Ishikawa (cell line): ENCODE results near the gene CTDP1.

Experiments used
- CEBPB ChIP-seq: IDR thresholded peaks from 2 replicates; pipeline ENCODE4 v1.6.1; 2012
- CREB1 ChIP-seq: IDR thresholded peaks from 2 replicates; pipeline ENCODE4 v1.6.1; 2012; ENCODE audit warnings: low read depth
- EGR1 ChIP-seq: IDR thresholded peaks from 2 replicates; pipeline ENCODE4 v1.6.1; 2012
- EP300 ChIP-seq: IDR thresholded peaks from 2 replicates; pipeline ENCODE4 v1.6.1; 2012; ENCODE audit warnings: borderline replicate concordance
- FOXM1 ChIP-seq: IDR thresholded peaks from 2 replicates; pipeline ENCODE4 v1.6.1; 2012; ENCODE audit warnings: low read depth, borderline replicate concordance
- NFIC ChIP-seq: IDR thresholded peaks from 2 replicates; pipeline ENCODE4 v1.6.1; 2012
- RAD21 ChIP-seq: IDR thresholded peaks from 2 replicates; pipeline ENCODE4 v1.6.1; 2012; ENCODE audit warnings: low read depth
- TAF1 ChIP-seq: IDR thresholded peaks from 2 replicates; pipeline ENCODE4 v1.6.1; 2012; ENCODE audit warnings: low read depth, mild to moderate bottlenecking
- TCF12 ChIP-seq: IDR thresholded peaks from 2 replicates; pipeline ENCODE4 v1.6.1; 2012; ENCODE audit warnings: low read depth
- TEAD4 ChIP-seq: IDR thresholded peaks from 2 replicates; pipeline ENCODE4 v1.6.1; 2012
- USF1 ChIP-seq: IDR thresholded peaks from 2 replicates; pipeline ENCODE4 v1.6.1; 2012
- YY1 ChIP-seq: IDR thresholded peaks from 2 replicates; pipeline ENCODE4 v1.6.1; 2012; ENCODE audit warnings: low read depth
- ZBTB7A ChIP-seq: IDR thresholded peaks from 2 replicates; pipeline ENCODE4 v1.6.1; 2012; ENCODE audit warnings: low read depth
- TF ChIP-seq, protein P1 (sequence below): IDR thresholded peaks from 2 replicates; pipeline ENCODE4 v1.6.1; 2012
- TF ChIP-seq, protein P2 (sequence below): IDR thresholded peaks from 2 replicates; pipeline ENCODE4 v1.6.1; 2012; ENCODE audit warnings: low read depth, mild to moderate bottlenecking

The CTDP1 gene

GRCh38 chr18:79797518-79798345 lies 118.1 kb downstream of the CTDP1 start, which contains the start of gene KCNG2:
TSS of gene KCNG2 (plus strand) at chr18:79797938. CDS start at chr18:79863668, 65,730 bp downstream.
- TF ChIP-seq, protein P1, sequence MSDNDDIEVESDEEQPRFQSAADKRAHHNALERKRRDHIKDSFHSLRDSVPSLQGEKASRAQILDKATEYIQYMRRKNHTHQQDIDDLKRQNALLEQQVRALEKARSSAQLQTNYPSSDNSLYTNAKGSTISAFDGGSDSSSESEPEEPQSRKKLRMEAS = no peak
- no peak for TF ChIP-seq CREB1
- no peak for TF ChIP-seq EP300
- no peak for TF ChIP-seq TEAD4
- TF ChIP-seq RAD21 = peak; percentile 58; the same call in 1 of the 2 replicates
- TF ChIP-seq, protein P2, sequence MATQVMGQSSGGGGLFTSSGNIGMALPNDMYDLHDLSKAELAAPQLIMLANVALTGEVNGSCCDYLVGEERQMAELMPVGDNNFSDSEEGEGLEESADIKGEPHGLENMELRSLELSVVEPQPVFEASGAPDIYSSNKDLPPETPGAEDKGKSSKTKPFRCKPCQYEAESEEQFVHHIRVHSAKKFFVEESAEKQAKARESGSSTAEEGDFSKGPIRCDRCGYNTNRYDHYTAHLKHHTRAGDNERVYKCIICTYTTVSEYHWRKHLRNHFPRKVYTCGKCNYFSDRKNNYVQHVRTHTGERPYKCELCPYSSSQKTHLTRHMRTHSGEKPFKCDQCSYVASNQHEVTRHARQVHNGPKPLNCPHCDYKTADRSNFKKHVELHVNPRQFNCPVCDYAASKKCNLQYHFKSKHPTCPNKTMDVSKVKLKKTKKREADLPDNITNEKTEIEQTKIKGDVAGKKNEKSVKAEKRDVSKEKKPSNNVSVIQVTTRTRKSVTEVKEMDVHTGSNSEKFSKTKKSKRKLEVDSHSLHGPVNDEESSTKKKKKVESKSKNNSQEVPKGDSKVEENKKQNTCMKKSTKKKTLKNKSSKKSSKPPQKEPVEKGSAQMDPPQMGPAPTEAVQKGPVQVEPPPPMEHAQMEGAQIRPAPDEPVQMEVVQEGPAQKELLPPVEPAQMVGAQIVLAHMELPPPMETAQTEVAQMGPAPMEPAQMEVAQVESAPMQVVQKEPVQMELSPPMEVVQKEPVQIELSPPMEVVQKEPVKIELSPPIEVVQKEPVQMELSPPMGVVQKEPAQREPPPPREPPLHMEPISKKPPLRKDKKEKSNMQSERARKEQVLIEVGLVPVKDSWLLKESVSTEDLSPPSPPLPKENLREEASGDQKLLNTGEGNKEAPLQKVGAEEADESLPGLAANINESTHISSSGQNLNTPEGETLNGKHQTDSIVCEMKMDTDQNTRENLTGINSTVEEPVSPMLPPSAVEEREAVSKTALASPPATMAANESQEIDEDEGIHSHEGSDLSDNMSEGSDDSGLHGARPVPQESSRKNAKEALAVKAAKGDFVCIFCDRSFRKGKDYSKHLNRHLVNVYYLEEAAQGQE = no peak
- no peak for TF ChIP-seq TAF1
- TF ChIP-seq EGR1 = peak; percentile 4; the same call in 1 of the 2 replicates
- 0 out of 2 replicates have a peak, but pooled peaks have one; percentile 49 for TF ChIP-seq ZBTB7A
- no peak for TF ChIP-seq CEBPB
- TF ChIP-seq USF1 = no peak
- no peak for TF ChIP-seq YY1
- TF ChIP-seq FOXM1 = no peak

- TF ChIP-seq CREB1 (no peak), YY1 (no peak), NFIC (no peak), EGR1 (no peak), FOXM1 (no peak), ZBTB7A (peak; percentile 26; the same call in 1 of the 2 replicates)
These were observed 118.9 kb downstream of the CTDP1 start for GRCh38 chr18:79798346-79798998.

DNA sequence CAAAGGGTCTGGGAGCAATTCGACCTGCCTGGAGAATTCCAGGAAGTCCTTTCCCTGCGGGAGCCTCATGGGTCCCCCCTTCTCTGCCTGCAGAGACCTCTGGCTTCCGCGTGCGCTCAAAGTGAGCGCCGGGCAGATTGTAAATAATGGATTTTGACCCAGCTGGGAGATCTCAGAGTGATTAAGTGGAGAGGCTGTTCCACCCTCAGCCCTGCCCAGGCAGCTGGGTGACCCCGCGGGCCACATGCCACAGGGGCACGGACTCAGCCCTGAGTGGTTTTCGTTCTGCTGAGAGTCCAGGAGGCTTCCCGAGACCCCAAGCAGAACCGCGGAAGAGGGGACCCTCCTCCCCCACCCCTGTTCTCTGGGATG lies 119.4 kb downstream of the CTDP1 start:
- TF ChIP-seq EGR1 (no peak), TEAD4 (no peak), CEBPB (no peak)

- TF ChIP-seq CEBPB = no peak
- TF ChIP-seq ZBTB7A = no peak
- no peak for TF ChIP-seq RAD21
- no peak for TF ChIP-seq TAF1
- TF ChIP-seq, protein P2 = no peak
- no peak for TF ChIP-seq EP300
- TF ChIP-seq FOXM1 = no peak
- no peak for TF ChIP-seq USF1
- TF ChIP-seq EGR1 = no peak
- no peak for TF ChIP-seq CREB1
- no peak for TF ChIP-seq TCF12
These were observed 120.2 kb downstream of the CTDP1 start for GRCh38 chr18:79799619-79800370.

DNA sequence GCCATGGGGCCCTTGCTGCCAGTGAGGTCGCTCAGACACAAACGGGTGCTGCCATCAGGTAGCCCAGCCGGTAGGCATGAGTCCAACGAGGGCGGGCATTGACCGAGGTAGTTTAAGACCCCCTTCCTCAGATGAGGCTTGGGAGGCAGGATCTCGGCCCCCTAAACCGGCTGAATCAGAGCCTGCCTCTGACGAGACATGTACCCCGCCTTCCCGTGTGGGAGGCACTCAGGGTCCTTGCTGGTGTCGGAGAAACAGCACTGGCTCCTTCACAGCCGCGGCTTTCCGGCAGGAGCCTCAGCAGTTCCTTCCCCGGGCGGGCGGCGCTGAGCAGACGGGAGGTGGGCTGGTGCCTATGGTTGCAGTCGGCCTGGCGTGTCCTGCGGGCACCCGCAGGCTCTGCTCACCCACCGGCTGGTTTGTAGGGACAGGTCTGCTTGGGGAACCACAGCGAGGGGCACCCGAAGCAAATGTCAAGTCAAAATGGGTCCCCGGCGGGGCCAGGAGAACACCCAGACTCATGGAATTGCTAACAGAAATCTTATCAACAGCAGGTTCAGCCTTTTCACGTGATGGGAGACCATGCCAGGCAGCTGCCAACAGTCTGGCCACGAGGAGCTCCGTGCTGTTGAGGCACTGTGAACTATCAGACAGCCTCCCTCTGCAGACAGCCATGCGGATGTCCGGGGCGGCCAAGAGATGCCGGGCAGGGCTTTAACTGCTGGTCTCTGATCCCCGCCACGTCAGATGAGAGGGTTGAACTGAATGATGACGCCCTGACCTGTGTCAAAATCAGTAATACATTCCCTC lies 121.0 kb downstream of the CTDP1 start:
- TF ChIP-seq NFIC (no peak), TEAD4 (no peak), RAD21 (no peak), TAF1 (no peak), CREB1 (no peak), YY1 (no peak), FOXM1 (no peak), EP300 (no peak)
- TF ChIP-seq, protein P2 = no peak
